Heart right ventricle (tissue), 16 donors: Measurements from ENCODE around the gene TRABD2B. TPM values are rescaled to one million over a fixed set of nuclear protein-coding genes. Genes with fewer than 3 reads are reported as not detected.

ENCODE experiments used
- ATAC-seq, 8 donors: fragments of 200-7000 bp; cut with Tn5 transposase; one replicate each; pipeline ENCODE4 v1.9.1; 2020; ENCODE audit warnings: mild to moderate bottlenecking in 8 of 8, moderate library complexity in 8 of 8, moderate number of reproducible peaks in 1 of 8
- DNase-seq, 2 donors: peaks; one replicate each; pipeline ENCODE4 v3.0.0-alpha.2; 2020
- H3K27ac ChIP-seq, 10 donors: fragments of 200-600 bp; sonication (generic) in 2 of 10; one replicate each; pipeline versions ENCODE4 v1.5.0 to v1.8.0; 2020 to 2022; ENCODE audit warnings: mild to moderate bottlenecking in 3 of 10
- H3K27me3 ChIP-seq, 7 donors: fragments of 200-600 bp; one replicate each; pipeline ENCODE4 v1.8.0; 2021 to 2022; ENCODE audit warnings: mild to moderate bottlenecking in 2 of 7
- H3K36me3 ChIP-seq, 9 donors: fragments of 200-600 bp; sonication (generic) in 1 of 9; one replicate each; pipeline versions ENCODE4 v1.5.0 to v1.8.0; 2020 to 2022; ENCODE audit warnings: mild to moderate bottlenecking in 2 of 9
- H3K4me1 ChIP-seq, 9 donors: fragments of 200-600 bp; sonication (generic) in 1 of 9; one replicate each; pipeline versions ENCODE4 v1.5.0 to v1.8.0; 2020 to 2022; ENCODE audit warnings: mild to moderate bottlenecking in 4 of 9
- H3K4me3 ChIP-seq, 10 donors: fragments of 200-600 bp; sonication (generic) in 2 of 10; one replicate each; pipeline versions ENCODE4 v1.5.0 to v1.8.0; 2020 to 2022; ENCODE audit warnings: mild to moderate bottlenecking in 7 of 10, moderate library complexity in 2 of 10
- H3K9me3 ChIP-seq, 11 donors: fragments of 200-600 bp in 10 of 11; sonication (generic) in 2 of 11; one replicate each; pipeline versions ENCODE4 v1.5.0 to v1.8.0; 2013 to 2022; ENCODE audit warnings: mild to moderate bottlenecking in 2 of 11, control low read depth in 1 of 11, moderate library complexity in 1 of 11
- CTCF ChIP-seq, 9 donors: fragments of 200-600 bp; sonication (generic) in 2 of 9; IDR thresholded peaks; one replicate each; pipeline versions ENCODE4 v1.5.0 to v1.8.0; 2021 to 2022; ENCODE audit warnings: antibody characterized with exemption in 9 of 9, mild to moderate bottlenecking in 5 of 9, moderate library complexity in 1 of 9
- WGBS, 2 donors: extraction: QIAGEN DNeasy Blood & Tissue Kit; methylation state at CpG; one replicate each; pipeline ENCODE4 v1.1.7; 2013; ENCODE audit warnings: inconsistent platforms in 1 of 2; 5-methylcytosine and 5-hydroxymethylcytosine counted together
- intact Hi-C, 10 donors: fragments of 100-400 bp; cut with DNase I; formaldehyde crosslinking; loops; one replicate each; pipeline versions ENCODE4 v1.11.1 to v1.14.2; 2022
- polyA plus RNA-seq, 2 donors: library from polyadenylated mRNA; stranded (reverse); fragments of 200-250 nt; gene quantifications; one replicate each; pipeline ENCODE4 v1.2.3, GENCODE V29; 2013
- total RNA-seq, 10 donors: library from RNA; stranded (reverse); fragmentation: NEBNext Ultra II Directional in 3 of 10; extraction: Animal tissue kit (Norgen Biotek cat#: 25700) in 3 of 10; gene quantifications; one replicate each; pipeline versions ENCODE4 v1.2.1 to v1.2.4, GENCODE V29; 2021 to 2023
- donor health status: Arrhythmogenic right ventricular cardiomyopathy.
- donor health status: ischemic (EF 13 %, LVEDD 7.1; RV severe dilation, severe dysfunction).
- donor health status: healthy with polysubstance abuse.
- donor health status: DM: no; HTN: yes; CAD: no.
- donor health status: DM: no; HTN: no; CAD: no.
- donor health status: ischemic (EF 25% LVEDD 6.9; RV normal size, moderate dysfunction).
- donor health status: ischemic (EF 25% LVEDD 5.7; RV mildly dilated, moderate dysfunction).
- donor health status: healthy.
- donor health status: DM: yes; HTN: yes; CAD: no.
- donor health status: Ischemic cardiomyopathy.
- donor health status: ischemic (EF 35%, LVEDD 5.7; RV mildly dilated, moderate dysfunction).
- donor health status: nonischemic (EF 11% LVEDD 7.7; RV severe dilation, severe dysfunction).
- donor health status: DM: yes; HTN: yes; CAD: no.
- donor health status: PGD.
- donor health status: ischemic (EF 29% LVEDD 5.4; RV normal size, mild dysfunction).
- donor health status: nonischemic (EF 23%, LVEDD 6.1; RV moderate dilation, normal function).

TRABD2B gene
- total and polyA plus RNA-seq, 12 donors = 0.21 to 1.1 (median 0.53) TPM

- 83 to 86% methylated on average over 12 of the region's 12 CpGs for WGBS, 2 donors
- intact Hi-C loops = no loop called here
- Histone ChIP-seq H3K27ac (no peak overlapping the region), H3K4me3 (no peak overlapping the region), H3K9me3 (no peaks in the 10 kb centered on the region), H3K27me3 (no peaks in the 10 kb centered on the region), H3K36me3 (no peaks in the 10 kb centered on the region), H3K4me1 (no peaks in the 10 kb centered on the region)
- no peak for DNase-seq
- no peak for TF ChIP-seq CTCF (IDR thresholded peaks at IDR 0.05)
- no peak for ATAC-seq
These were observed 31.3 kb upstream of the TRABD2B start for GRCh38 chr1:48028218-48029069.

- no peak for ATAC-seq
These were observed 30.3 kb upstream of the TRABD2B start for GRCh38 chr1:48027533-48027835.

GRCh38 chr1:48026701-48027532 lies 29.7 kb upstream of the TRABD2B start:
- no peaks in the 10 kb centered on the region for H3K36me3 ChIP-seq
- intact Hi-C loops = no loop called here
- H3K9me3 ChIP-seq = no peaks in the 10 kb centered on the region
- no peak overlapping the region for H3K27ac ChIP-seq
- TF ChIP-seq CTCF (IDR thresholded peaks at IDR 0.05) = no peak
- DNase-seq = no peak
- H3K4me3 ChIP-seq = no peak overlapping the region
- H3K27me3 ChIP-seq = no peaks in the 10 kb centered on the region
- ATAC-seq = no peak
- WGBS, 2 donors = 91 to 92% methylated on average over 9 of the region's 9 CpGs
- no peaks in the 10 kb centered on the region for H3K4me1 ChIP-seq

More at GRCh38 chr1:48027533-48027835, 30.3 kb upstream of the TRABD2B start:
- no peak overlapping the region for H3K27ac ChIP-seq
- H3K9me3 ChIP-seq = no peaks in the 10 kb centered on the region
- H3K4me1 ChIP-seq = no peaks in the 10 kb centered on the region
- no peaks in the 10 kb centered on the region for H3K27me3 ChIP-seq
- H3K36me3 ChIP-seq = no peaks in the 10 kb centered on the region
- H3K4me3 ChIP-seq = no peak overlapping the region
- intact Hi-C loops = no loop called here
- 96% methylated on average over 2 of the region's 2 CpGs for WGBS, 2 donors
- TF ChIP-seq CTCF (IDR thresholded peaks at IDR 0.05) = no peak
- no peak for DNase-seq

- ATAC-seq = no peak
- Histone ChIP-seq H3K36me3 (no peaks in the 10 kb centered on the region), H3K27ac (no peak overlapping the region), H3K9me3 (no peaks in the 10 kb centered on the region), H3K4me3 (no peak overlapping the region), H3K4me1 (no peaks in the 10 kb centered on the region), H3K27me3 (no peaks in the 10 kb centered on the region)
- intact Hi-C loops = no loop called here
- 81 to 91% methylated on average over 2 of the region's 2 CpGs for WGBS, 2 donors
- no peak for DNase-seq
- TF ChIP-seq CTCF (IDR thresholded peaks at IDR 0.05) = no peak
These were observed 29.1 kb upstream of the TRABD2B start for GRCh38 chr1:48026275-48026674.
